Activated B cell treated with CpG ODN at 0.5 μM for 24 hours (primary cell): ENCODE measurements around the gene SOX6. TPM values are rescaled to one million over a fixed set of nuclear protein-coding genes. Genes with fewer than 3 reads are reported as not detected.

Experiments
- ATAC-seq: fragments of 200-7000 bp; cut with Tn5 transposase; one replicate; pipeline ENCODE4 v1.10.0; 2021; ENCODE audit warnings: low read depth, mild to moderate bottlenecking, moderate library complexity
- CTCF ChIA-PET: fragments of 350-600 bp; sonication (Branson Sonifier 250); formaldehyde crosslinking; loops from one replicate; lab custom pipeline; 2021; ENCODE audit warnings: antibody characterized with exemption; lab: Charles Lee
- POLR2A ChIA-PET: fragments of 350-600 bp; sonication (Branson Sonifier 250); formaldehyde crosslinking; loops from one replicate; lab custom pipeline; 2021; ENCODE audit warnings: antibody characterized with exemption; lab: Charles Lee
- DNase-seq: peaks from one replicate; pipeline ENCODE4 v3.0.0; 2022
- H3K27ac Mint-ChIP-seq: one replicate; pipeline ENCODE4 v1.8.0; 2020; ENCODE audit warnings: mixed read lengths
- H3K27me3 Mint-ChIP-seq: one replicate; pipeline ENCODE4 v1.8.0; 2021; ENCODE audit warnings: mixed read lengths
- H3K36me3 Mint-ChIP-seq: one replicate; pipeline ENCODE4 v1.8.0; 2021; ENCODE audit warnings: low read depth, mixed read lengths
- H3K4me1 Mint-ChIP-seq: one replicate; pipeline ENCODE4 v1.8.0; 2021; ENCODE audit warnings: mixed read lengths
- H3K4me3 Mint-ChIP-seq: one replicate; pipeline ENCODE4 v1.8.0; 2020; ENCODE audit warnings: mild to moderate bottlenecking, mixed read lengths
- H3K9me3 Mint-ChIP-seq: one replicate; pipeline ENCODE4 v1.8.0; 2020; ENCODE audit warnings: mixed read lengths
- intact Hi-C: fragments of 100-400 bp; cut with micrococcal nuclease; formaldehyde crosslinking; loops from one replicate; pipeline ENCODE4 v1.15.1; 2024
- total RNA-seq: library from RNA; stranded (reverse); gene quantifications from 2 replicates; pipeline ENCODE4 v1.2.3, GENCODE V29; 2022
- TF ChIP-seq, protein P1 (sequence below): fragments of 200-600 bp; IDR thresholded peaks from one replicate; pipeline ENCODE4 v1.8.0; 2022; ENCODE audit warnings: antibody characterized with exemption, mild to moderate bottlenecking

Gene SOX6
- total RNA-seq, 1 donor from 2014 or later = not detected

DNA sequence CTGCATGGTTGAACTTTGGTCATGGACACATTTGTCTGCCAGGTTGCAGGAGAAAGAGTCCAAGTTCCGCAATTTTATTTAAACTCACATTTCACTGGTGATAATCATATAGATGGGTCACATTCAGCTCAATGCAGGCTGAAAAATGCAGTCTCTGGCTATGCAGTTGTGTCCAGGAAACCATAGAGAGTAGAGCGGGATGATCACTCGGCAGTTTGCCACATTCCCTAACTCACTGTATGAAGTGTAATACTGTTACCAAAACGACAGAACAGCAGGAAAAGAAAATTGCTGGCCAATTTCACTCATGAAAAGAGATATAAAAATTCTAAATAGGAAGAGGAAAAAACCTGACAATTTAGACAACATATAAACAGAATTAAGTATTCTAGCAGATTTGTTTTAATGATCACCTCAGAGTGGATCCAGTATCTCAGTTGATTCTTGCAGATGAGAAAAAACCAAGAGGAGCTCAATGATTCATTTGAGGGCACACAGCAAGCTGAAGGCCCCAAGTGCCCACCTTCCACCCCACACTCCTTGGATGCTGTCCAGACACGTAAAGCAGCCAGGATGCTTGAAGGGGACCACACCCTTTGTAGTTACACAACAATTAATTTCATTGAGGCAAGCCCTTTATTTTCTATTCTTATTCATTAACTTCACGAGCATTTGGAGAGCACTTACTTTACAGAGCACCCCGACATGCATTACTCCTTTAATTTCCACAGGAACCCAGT lies 422.3 kb downstream of the SOX6 start:
- CTCF ChIA-PET = no interaction called here
- Mint-ChIP-seq H3K27me3 (no peaks in the 10 kb centered on the region), H3K4me3 (no peak overlapping the region), H3K9me3 (peaks cover 4% of the 10 kb centered on the region), H3K4me1 (no peaks in the 10 kb centered on the region), H3K27ac (no peak overlapping the region), H3K36me3 (no peaks in the 10 kb centered on the region)
- TF ChIP-seq, protein P1, sequence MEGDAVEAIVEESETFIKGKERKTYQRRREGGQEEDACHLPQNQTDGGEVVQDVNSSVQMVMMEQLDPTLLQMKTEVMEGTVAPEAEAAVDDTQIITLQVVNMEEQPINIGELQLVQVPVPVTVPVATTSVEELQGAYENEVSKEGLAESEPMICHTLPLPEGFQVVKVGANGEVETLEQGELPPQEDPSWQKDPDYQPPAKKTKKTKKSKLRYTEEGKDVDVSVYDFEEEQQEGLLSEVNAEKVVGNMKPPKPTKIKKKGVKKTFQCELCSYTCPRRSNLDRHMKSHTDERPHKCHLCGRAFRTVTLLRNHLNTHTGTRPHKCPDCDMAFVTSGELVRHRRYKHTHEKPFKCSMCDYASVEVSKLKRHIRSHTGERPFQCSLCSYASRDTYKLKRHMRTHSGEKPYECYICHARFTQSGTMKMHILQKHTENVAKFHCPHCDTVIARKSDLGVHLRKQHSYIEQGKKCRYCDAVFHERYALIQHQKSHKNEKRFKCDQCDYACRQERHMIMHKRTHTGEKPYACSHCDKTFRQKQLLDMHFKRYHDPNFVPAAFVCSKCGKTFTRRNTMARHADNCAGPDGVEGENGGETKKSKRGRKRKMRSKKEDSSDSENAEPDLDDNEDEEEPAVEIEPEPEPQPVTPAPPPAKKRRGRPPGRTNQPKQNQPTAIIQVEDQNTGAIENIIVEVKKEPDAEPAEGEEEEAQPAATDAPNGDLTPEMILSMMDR = no peak
- intact Hi-C loops = no loop called here
- ATAC-seq (no peak), DNase-seq (no peak)
- POLR2A ChIA-PET = no interaction called here

DNA sequence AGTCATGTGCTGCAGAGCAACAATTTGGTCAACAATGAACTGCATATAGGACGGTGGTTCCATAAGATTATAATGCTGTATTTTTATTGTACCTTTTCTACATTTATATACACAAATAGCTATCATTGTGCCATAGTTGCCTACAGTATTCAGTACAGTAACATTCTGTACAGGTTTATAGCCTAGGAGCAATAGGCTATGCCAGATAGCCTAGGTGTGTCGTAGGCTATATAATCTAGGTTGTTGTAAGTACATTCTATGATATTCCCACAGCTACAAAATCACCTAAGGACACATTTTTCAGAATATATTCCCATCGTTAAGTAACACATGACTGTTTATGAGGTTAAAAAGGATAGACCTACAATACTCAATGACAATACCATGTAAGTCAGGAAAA lies 423.9 kb downstream of the SOX6 start:
- Mint-ChIP-seq H3K27me3 (no peaks in the 10 kb centered on the region), H3K4me1 (no peaks in the 10 kb centered on the region), H3K36me3 (no peaks in the 10 kb centered on the region), H3K9me3 (peaks cover 4% of the 10 kb centered on the region), H3K4me3 (no peak overlapping the region), H3K27ac (no peak overlapping the region)
- DNase-seq (no peak), ATAC-seq (no peak)
- ChIA-PET CTCF (no interaction called here), POLR2A (no interaction called here)
- intact Hi-C loops = no loop called here
- TF ChIP-seq, protein P1 = no peak

DNA sequence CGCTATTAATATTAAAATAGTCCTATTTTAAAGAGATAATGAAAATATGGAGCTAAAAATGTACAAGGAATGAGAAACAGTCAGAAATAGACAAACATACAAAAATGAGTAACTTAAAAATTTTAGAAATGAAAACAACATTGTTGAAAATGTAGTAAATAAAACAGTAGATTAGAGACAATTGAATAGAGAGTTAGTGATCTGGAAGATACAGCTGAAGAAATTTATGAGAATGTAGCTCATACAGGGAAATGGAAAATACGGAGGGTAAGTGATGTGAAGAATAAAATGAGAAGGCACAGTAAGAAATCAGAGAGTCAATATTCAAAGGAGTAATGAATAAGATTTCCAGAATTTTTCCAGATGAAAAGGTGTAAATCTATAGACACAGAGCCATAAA lies 424.8 kb downstream of the SOX6 start:
- ATAC-seq = no peak

DNA sequence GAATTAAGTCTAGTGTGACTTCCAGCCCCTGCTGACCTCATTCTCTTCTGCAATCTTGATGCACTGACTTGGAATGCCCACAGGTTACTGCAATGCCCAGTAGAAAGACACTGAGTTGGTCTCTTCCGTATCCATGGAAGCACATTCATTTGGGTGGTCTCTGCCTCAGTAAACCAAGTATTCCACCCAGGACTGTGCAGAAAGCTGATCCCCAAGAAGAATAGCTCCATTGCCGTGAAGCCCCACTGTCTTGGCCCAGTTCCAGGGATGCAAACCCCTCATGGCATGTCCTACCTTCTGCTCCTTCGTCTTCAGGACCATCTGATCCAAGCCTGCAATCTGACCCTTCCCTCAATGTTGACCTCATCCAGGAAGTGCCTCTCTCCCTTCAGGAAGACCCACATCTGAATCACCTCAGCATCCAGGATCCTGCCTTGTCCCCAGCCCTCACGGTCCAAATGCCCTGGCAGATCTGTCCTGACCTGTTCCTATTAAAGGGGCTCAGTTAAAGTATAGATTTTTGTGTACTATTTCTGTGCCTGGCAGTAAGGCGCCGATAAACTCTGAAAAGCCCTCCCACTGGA lies 425.8 kb downstream of the SOX6 start:
- H3K4me1 Mint-ChIP-seq = no peaks in the 10 kb centered on the region
- H3K27ac Mint-ChIP-seq = no peak overlapping the region
- TF ChIP-seq, protein P1 = no peak
- POLR2A ChIA-PET = no interaction called here
- no peaks in the 10 kb centered on the region for H3K27me3 Mint-ChIP-seq
- CTCF ChIA-PET = no interaction called here
- ATAC-seq (no peak), DNase-seq (no peak)
- no peak overlapping the region for H3K4me3 Mint-ChIP-seq
- intact Hi-C loops = no loop called here
- no peaks in the 10 kb centered on the region for H3K36me3 Mint-ChIP-seq
- peaks cover 4% of the 10 kb centered on the region for H3K9me3 Mint-ChIP-seq

More for the DNA sequence above, 424.8 kb downstream of the SOX6 start:
- Mint-ChIP-seq H3K4me3 (no peak overlapping the region), H3K27ac (no peak overlapping the region), H3K36me3 (no peaks in the 10 kb centered on the region), H3K4me1 (no peaks in the 10 kb centered on the region), H3K9me3 (peaks cover 4% of the 10 kb centered on the region), H3K27me3 (no peaks in the 10 kb centered on the region)
- intact Hi-C loops = no loop called here
- TF ChIP-seq, protein P1 = no peak
- ChIA-PET CTCF (no interaction called here), POLR2A (no interaction called here)
- no peak for DNase-seq

DNA sequence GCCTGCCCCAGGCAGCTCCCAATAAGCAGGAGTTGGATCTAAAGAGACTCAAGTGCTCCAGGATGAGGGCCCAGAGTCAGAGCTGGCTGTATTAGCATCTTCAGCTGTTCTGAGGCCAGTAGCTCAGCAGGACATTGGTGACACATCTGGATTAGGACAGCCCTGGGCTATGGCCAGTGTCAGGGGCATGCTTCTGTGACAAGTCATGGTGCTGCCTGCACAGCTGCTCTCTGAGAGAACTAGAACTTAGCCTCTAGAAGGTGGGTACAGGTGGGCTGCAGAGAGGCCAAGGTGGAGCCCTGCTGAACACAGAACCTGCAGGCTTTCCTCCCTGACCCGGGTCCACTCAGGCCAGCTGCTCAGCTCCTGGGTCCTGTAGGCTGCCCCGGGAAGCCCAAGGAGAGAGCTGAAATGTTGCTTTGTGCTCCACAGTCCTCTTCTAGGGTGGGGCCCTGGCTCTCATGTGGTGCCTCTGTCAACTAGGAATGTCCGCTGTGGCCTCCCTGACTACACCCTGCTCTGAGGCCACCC lies 426.9 kb downstream of the SOX6 start:
- H3K27ac Mint-ChIP-seq = no peak overlapping the region
- ChIA-PET POLR2A (no interaction called here), CTCF (no interaction called here)

More for the DNA sequence above, 426.9 kb downstream of the SOX6 start:
- TF ChIP-seq, protein P1 = no peak
- Mint-ChIP-seq H3K4me1 (no peaks in the 10 kb centered on the region), H3K27me3 (no peaks in the 10 kb centered on the region), H3K4me3 (no peak overlapping the region), H3K9me3 (peaks cover 4% of the 10 kb centered on the region), H3K36me3 (no peaks in the 10 kb centered on the region)
- ATAC-seq (no peak), DNase-seq (no peak)
- intact Hi-C loops = no loop called here
